ENCODE results near the gene TGFBR3L.
"Not testable (repeated sequence)": the region's sequence is repeated elsewhere in the genome, so short reads cannot be mapped to it uniquely, and the experiment has no call there.

Gene TGFBR3L

DNA sequence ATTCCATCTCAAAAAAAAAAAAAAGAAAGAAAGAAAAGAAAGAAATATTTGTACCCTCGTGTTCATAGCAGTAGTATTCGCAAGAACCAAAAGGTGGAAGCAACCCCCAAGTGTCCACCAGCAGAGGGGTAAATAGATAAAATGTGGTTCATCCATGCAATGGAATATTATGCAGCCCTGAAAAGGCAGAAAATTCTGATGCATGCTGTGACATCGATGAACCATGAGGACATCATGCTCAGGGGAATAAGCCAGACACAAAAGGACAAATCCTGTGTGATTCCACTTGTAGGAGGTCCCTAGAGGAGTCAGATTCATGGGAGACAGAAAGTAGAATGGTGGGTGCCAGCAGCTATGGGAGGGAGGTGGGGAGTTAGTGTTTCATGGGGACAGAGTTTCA is 32.7 kb upstream of the TGFBR3L start:
- no peak for DNase-seq

DNA sequence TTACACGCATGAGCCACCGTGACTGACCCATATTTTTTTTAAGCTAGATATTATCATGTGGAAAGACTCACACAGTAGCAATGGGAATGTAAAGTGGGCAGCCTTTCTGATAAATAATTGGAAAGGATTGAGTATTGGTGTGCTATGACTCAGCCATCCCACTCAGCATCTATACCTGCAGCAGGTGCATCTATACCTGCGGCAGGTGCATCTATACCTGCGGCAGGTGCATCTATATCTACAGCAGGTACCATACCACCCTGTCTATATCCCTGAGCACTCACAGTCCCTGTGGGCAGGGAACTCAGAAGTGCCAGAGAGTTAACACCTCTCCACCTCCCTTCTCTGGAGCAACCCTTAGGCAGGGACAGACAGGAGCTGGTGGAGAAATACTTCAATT is 31.5 kb upstream of the TGFBR3L start:
- no peak for DNase-seq

DNA sequence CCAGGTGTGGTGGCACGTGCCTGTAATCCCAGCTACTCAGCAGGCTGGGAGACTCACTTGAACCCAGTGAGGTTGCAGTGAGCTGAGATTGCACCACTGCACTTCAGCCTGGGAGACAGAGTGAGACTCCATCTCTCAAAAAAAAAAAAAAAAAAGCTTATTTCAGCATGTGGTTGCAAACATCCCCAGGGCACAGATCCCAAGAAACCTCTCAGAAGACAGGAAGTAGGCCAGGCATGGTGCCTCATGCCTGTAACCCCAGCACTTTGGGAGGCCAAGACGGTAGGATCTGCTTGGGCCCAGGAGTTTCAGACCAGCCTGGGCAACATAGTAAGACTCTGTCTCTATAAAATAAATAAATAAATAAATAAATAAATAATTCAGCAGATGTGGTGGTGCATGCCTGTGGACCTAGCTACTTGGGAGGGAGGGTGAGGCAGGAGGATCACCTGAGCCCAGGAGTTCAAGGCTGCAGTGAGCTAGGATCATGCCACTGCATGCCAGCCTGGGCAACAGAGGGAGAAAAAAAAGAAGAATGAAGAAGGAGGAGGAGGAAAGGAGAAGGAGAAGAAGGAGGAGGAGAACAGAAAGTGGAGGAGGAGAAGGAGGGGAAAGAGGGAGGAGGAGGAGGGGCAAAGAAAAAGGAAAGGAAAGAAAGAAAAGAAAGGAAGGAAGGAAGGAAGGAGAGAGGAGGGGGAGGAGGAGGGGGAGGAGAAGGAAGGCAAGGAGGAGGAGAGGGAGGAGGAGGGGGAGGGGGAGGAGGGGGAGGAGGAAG is 30.6 kb upstream of the TGFBR3L start:
- DNase-seq = no peak

GRCh38 chr19:7885818-7886217 is 28.8 kb upstream of the TGFBR3L start:
- no peak for DNase-seq

- DNase-seq = no peak
Observed at GRCh38 chr19:7887408-7888144, 27.1 kb upstream of the TGFBR3L start.

DNA sequence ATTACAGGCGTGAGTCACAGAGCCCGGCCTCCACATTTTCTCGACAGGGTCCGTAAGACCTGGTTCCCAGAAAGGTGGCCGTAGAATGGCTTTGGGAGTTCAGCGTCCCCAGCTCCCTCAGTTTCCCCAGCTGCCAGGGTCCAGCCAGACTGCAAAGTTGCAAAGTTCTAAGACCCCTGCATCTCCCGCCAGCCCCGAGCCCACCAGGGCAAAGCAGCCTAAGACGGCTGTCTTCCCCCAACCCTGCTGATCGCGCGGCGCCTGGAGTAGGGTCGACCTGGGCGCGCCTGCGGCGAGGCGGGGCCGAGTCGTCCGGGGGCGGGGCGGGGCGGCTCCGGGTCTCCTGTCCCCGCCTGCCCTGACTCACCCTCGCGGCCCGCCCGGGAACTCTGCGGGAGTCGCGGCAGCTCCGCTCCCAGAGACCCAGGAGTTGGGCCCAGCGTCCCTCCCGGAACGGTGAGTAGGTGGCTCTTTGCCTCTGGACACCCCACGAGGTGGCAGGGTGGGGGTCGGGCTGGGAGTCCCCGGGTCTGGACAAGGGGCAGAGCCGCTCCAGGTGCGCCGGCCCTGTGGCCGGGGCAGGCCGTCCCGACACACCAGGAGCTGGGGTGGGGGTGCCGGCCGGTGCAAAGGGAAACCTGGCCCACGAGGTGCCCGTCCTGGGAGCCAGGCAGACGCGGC is 26.3 kb upstream of the TGFBR3L start, which contains the start of gene LRRC8E:
TSS of gene LRRC8E (plus strand) at position 366 of the 681 bp plus-strand sequence. CDS start 7,094 bp downstream, outside the sequence.
- DNase-seq = no peak

GRCh38 chr19:7888826-7889217 is 25.8 kb upstream of the TGFBR3L start:
- no peak for DNase-seq

DNA sequence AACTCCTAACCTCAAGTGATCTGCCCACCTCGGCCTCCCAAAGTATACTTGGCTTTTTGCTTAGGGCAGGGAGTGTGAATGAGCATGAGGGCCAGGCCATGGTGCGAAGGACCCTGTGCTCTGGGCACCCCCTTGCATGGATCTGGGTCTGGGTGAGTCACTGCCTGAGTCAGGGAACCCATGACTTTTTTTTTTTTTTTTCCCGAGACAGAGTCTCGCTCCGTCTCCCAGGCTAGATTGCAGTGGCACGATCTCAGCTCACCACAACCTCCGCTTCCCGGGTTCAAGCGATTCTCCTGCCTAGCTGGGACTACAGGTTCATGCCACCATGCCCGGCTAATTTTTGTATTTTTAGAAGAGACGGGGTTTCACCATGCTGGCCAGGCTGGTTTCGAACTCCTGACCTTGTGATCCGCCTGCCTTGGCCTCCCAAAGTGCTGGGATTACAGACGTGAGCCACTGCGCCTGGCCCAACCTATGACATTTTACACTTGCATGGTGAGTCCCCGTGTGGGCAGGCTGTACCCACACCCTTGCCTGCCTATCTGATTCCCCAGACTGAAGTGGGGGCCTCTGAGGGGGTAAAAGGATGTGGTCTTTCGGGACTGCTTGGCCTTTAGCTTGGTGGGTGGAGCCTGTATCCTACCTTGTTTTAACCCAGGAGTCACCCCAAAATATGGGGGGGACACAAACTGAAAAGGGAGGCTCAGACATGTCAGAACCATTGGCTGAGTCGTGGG is 21.1 kb upstream of the TGFBR3L start:
- DNase-seq = not testable (repeated sequence)

- no peak for DNase-seq
Observed at GRCh38 chr19:7894612-7895309, 19.9 kb upstream of the TGFBR3L start.

- no peak for DNase-seq
Observed at GRCh38 chr19:7895565-7895964, 19.1 kb upstream of the TGFBR3L start.

GRCh38 chr19:7897292-7897691 is 17.3 kb upstream of the TGFBR3L start:
- DNase-seq = no peak

DNA sequence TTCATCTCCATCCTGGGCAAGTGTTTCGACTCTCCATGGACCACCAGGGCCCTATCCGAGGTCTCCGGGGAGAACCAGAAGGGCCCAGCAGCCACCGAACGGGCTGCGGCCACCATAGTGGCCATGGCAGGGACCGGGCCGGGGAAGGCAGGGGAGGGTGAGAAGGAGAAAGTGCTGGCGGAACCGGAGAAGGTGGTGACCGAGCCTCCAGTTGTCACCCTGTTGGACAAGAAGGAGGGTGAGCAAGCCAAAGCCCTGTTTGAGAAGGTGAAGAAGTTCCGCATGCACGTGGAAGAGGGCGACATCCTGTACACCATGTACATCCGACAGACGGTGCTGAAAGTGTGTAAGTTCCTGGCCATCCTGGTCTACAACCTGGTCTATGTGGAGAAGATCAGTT is 15.7 kb upstream of the TGFBR3L start:
- no peak for DNase-seq

- DNase-seq = no peak
Observed at GRCh38 chr19:7899751-7900378, 14.8 kb upstream of the TGFBR3L start.

- DNase-seq = no peak
Observed at GRCh38 chr19:7900401-7900870, 14.2 kb upstream of the TGFBR3L start.

- DNase-seq = no peak
Observed at GRCh38 chr19:7900931-7901330, 13.7 kb upstream of the TGFBR3L start.

DNA sequence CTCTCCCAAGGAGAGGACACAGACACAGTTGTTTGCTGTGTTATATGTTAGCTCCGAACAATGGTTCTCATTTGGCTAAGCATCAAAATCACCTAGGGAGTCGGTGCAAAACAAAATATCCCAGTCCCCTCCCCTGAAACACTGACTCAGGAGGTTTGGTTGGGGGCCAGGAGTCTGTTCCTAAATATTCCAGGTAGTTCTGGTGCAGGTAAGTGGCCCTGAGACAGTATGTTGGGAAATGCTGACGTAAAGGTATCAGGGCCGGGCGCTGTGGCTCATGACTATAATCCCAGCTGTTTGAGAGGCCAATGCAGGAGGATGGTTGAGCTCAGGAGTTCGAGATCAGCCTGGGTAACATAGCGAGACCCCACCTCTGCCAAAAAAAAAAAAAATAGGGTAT is 13.3 kb upstream of the TGFBR3L start:
- DNase-seq = no peak

DNA sequence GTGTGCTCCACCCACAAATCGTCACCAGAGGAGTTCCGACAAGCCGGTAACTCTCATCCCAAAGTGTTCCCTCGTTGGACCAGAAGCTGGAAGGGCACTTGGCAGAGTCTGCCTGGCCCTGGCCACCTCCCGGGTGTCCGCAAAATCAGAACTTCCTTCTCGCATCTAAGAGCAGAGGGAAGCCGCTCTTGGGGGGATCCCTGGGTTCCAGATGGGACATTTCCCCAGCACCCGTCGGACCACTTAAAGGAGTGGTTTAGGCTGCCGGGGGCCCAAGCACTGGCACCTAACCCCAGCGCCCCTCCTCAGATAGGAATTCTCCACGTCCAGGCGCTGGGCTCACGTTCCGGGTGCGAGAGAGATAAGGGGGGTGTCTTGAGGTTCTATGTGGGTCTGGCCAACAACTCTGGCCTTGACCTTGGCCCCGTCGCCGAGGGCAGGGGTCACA is 11.8 kb upstream of the TGFBR3L start:
- no peak for DNase-seq

DNA sequence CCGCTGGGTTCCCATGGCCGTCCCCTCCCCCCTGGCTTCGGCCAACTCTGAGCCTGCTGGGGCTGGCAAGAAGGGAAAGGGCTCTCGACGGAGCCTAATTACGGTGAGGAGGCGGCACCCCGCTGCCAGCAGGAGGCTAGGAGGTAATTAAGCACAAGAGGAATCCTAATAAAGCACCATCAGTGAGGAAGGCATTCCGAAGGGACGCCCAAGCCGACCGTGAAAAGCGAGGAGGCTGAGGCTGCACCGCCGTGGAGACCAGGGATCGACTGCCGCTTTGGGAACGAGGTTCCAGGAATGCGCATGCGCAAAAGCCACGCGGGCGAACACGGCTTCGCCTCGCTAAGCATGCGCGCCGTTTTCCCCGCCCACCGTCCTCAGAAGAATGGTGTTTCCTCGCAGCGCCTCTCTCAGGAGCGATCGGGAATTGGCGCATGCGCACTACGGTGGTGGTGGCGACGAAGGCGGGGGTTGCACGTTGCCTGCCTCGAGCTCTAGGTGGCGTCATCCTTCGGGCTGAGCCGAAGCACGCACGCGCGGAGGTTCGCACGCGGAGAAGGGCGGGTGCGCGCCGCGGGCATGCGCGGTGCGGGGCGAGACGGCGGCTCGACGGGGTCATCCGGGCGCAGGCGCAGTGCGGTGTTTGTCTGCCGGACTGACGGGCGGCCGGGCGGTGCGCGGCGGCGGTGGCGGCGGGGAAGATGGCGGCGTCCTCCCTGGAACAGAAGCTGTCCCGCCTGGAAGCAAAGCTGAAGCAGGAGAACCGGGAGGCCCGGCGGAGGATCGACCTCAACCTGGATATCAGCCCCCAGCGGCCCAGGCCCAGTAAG is 11.2 kb upstream of the TGFBR3L start, which contains the start of gene MAP2K7:
TSS of gene MAP2K7 (plus strand) at position 634 of the 830 bp plus-strand sequence. CDS start at position 702, 68 bp downstream.
- DNase-seq = peak; percentile 99

DNA sequence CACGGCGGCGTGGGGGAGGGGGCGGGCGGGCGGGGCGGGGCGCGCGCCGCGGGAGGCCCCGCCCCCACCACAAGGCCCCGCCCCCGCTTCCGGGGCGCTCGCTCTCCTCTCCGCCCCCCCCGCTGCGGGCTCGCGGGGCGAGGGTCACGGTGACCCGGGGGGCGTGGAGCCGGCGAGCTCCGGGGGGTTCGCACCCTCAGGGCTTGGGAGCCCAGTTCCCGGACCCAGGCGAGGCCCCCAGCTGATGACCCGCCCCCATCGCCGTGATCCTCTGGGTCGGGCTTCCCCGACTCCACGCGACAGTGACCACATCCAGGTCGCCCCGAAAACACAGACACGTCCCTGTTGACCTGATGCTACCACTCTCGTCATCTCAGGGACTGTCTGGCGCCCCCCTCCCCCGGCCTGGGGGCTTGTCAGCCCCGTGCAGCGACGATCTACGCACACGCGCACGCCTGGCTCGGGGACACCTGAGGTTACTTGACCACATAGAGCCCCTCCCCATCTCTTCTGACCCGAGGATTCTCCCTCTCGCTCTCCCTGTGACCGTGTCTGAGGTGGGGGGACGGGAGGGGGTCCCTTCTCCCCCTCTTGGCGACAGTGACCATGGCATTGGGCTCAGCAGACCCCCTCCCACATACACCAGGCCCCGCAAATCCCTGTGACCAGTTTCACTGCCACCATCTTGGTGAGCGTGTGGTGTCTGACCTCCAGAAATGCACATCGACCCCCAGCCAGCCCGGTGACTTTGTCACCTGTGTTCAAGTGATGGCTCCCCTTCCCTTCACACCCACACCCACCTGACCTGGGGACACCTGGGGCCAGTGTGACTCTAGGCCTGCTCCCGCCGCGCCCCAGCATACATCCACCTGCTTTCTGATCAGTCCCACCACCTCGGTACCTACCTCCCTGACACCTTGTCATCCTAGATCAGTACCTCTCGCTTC is 10.3 kb upstream of the TGFBR3L start:
- no peak for DNase-seq

Data from NCI-H1436 (cell line).